ENCODE data around the gene AKT1.

DNA sequence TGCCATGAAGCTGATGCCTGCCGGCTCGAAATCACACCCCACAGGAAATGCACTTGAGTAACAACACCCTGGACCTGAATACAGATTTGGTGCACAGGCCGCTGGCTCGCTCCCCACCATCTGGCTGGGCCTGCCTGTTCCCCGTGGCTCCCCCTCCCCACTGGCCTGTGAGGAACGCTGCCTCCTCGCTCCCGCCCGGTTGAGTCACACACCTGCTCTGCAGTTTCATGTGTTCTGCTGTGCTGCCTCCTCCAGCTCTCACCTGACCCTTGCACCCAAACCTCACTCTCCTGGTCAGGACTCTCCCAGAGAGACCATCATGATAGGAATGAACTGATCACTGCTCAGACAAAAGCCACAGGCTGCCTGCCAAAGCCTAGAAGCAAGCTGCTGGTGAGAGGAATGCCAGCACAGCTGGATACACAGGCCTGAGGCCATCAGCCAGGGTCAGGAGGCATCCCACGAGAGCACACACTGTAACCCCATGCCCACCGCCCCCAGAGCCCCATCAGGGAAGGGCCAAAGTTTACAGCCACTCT, 46.4 kb downstream of the AKT1 start:
- TF ChIP-seq CEBPB (IDR thresholded peaks at IDR 0.05; ENCODE audit: low read depth, low read length) (no peak), USF2 (IDR thresholded peaks at IDR 0.05; ENCODE audit: low read depth, low read length) (no peak), RCOR1 (IDR thresholded peaks at IDR 0.05; ENCODE audit: insufficient replicate concordance, low read length) (no peak), CTCF (conservative IDR thresholded peaks at IDR 0.05; ENCODE audit: low read depth, low read length) (no peak), POLR2A (IDR thresholded peaks at IDR 0.05; ENCODE audit: low read depth, low read length) (no peak)
